Brain microvascular endothelial cell (primary cell): ENCODE results near the gene ID4.

Source experiments
- DNase-seq: peaks from one replicate; pipeline ENCODE4 v3.0.0-alpha.2; 2020
- H3K27ac ChIP-seq: fragments of 250-450 bp; sonication (Bioruptor Pico); 2 replicates; pipeline ENCODE4 v1.5.1; 2020; ENCODE audit warnings: mild to moderate bottlenecking, moderate library complexity
- H3K27me3 ChIP-seq: fragments of 250-450 bp; sonication (Bioruptor Pico); replicated peaks from 2 replicates; pipeline ENCODE4 v1.5.1; 2020; ENCODE audit warnings: mild to moderate bottlenecking
- H3K36me3 ChIP-seq: fragments of 250-450 bp; sonication (Bioruptor Pico); replicated peaks from 2 replicates; pipeline ENCODE4 v1.5.1; 2020; ENCODE audit warnings: mild to moderate bottlenecking
- H3K4me3 ChIP-seq: 2 replicates; pipeline ENCODE4 v1.5.1; 2011; ENCODE audit warnings: low read depth, mild to moderate bottlenecking, control low read depth, low read length, moderate library complexity
- CTCF ChIP-seq: IDR thresholded peaks from 2 replicates; pipeline ENCODE4 v1.5.1; 2011; ENCODE audit warnings: low read depth, mild to moderate bottlenecking, moderate library complexity, low read length, control low read depth, inconsistent platforms; ENCODE audit errors: missing control alignments
- in situ Hi-C: cut with HindIII; loops from 2 replicates; pipeline ENCODE4 v1.10.0; 2017; ENCODE audit warnings: low sequenced_read_pairs, low pct_ligation_motif_present

ID4 gene

GRCh38 chr6:19798362-19798761, 38.8 kb upstream of the ID4 start:
- in situ Hi-C loops: no loop called here
- Histone ChIP-seq H3K27me3 (no peaks in the 10 kb centered on the region), H3K4me3 (no peak overlapping the region), H3K27ac (no peak overlapping the region), H3K36me3 (no peaks in the 10 kb centered on the region)
- TF ChIP-seq CTCF: no peak
- no peak for DNase-seq

GRCh38 chr6:19802656-19803055, 34.5 kb upstream of the ID4 start:
- no peak for DNase-seq
- Histone ChIP-seq H3K27ac (no peak overlapping the region), H3K36me3 (no peaks in the 10 kb centered on the region), H3K4me3 (no peak overlapping the region), H3K27me3 (no peaks in the 10 kb centered on the region)
- in situ Hi-C loops: no loop called here
- no peak for TF ChIP-seq CTCF

GRCh38 chr6:19803331-19804204, 33.6 kb upstream of the ID4 start:
- DNase-seq: no peak
- peak overlapping the region; percentile 76 for H3K4me3 ChIP-seq
- no peak for TF ChIP-seq CTCF

GRCh38 chr6:19804205-19805128, 32.7 kb upstream of the ID4 start:
- peak overlapping the region; percentile 76 for H3K4me3 ChIP-seq
- TF ChIP-seq CTCF: no peak
- in situ Hi-C loops: no loop called here
- H3K36me3 ChIP-seq: no peaks in the 10 kb centered on the region
- DNase-seq: peak; percentile 96
- H3K27me3 ChIP-seq: no peaks in the 10 kb centered on the region
- H3K27ac ChIP-seq: peak overlapping the region; percentile 96

More at GRCh38 chr6:19803331-19804204, 33.6 kb upstream of the ID4 start:
- Histone ChIP-seq H3K27me3 (no peaks in the 10 kb centered on the region), H3K36me3 (no peaks in the 10 kb centered on the region), H3K27ac (peak overlapping the region; percentile 96)
- in situ Hi-C loops: no loop called here

- peak overlapping the region; percentile 63 for H3K4me3 ChIP-seq
- in situ Hi-C loops: no loop called here
- H3K27me3 ChIP-seq: no peaks in the 10 kb centered on the region
- H3K36me3 ChIP-seq: no peaks in the 10 kb centered on the region
- peak; percentile 7 for DNase-seq
- no peak for TF ChIP-seq CTCF
- peak overlapping the region; percentile 96 for H3K27ac ChIP-seq
These were observed 32.1 kb upstream of the ID4 start for GRCh38 chr6:19805129-19805481.
